Left renal cortex interstitium (tissue), 4 donors: Measurements from ENCODE around the gene ERFL. TPM values are rescaled to one million over a fixed set of nuclear protein-coding genes. Genes with fewer than 3 reads are reported as not detected.
"Not testable (repeated sequence)": the region's sequence is repeated elsewhere in the genome, so short reads cannot be mapped to it uniquely, and the experiment has no call there.

Experiments used
- DNase-seq, 4 donors: peaks; one replicate each; pipeline ENCODE4 v3.0.0-alpha.2; 2013; ENCODE audit warnings: low read depth in 4 of 4, low spot score in 2 of 4, missing footprints in 1 of 4
- polyA plus RNA-seq, 4 donors: library from polyadenylated mRNA; unstranded; fragments of 120-200 nt; gene quantifications; one replicate each; pipeline ENCODE4 v1.2.1, GENCODE V29; 2013; ENCODE audit not compliant: insufficient read length in 4 of 4

The ERFL gene
- polyA plus RNA-seq, 4 donors = 0.07 to 0.25 (median 0.24) TPM; not detected in 1

DNA sequence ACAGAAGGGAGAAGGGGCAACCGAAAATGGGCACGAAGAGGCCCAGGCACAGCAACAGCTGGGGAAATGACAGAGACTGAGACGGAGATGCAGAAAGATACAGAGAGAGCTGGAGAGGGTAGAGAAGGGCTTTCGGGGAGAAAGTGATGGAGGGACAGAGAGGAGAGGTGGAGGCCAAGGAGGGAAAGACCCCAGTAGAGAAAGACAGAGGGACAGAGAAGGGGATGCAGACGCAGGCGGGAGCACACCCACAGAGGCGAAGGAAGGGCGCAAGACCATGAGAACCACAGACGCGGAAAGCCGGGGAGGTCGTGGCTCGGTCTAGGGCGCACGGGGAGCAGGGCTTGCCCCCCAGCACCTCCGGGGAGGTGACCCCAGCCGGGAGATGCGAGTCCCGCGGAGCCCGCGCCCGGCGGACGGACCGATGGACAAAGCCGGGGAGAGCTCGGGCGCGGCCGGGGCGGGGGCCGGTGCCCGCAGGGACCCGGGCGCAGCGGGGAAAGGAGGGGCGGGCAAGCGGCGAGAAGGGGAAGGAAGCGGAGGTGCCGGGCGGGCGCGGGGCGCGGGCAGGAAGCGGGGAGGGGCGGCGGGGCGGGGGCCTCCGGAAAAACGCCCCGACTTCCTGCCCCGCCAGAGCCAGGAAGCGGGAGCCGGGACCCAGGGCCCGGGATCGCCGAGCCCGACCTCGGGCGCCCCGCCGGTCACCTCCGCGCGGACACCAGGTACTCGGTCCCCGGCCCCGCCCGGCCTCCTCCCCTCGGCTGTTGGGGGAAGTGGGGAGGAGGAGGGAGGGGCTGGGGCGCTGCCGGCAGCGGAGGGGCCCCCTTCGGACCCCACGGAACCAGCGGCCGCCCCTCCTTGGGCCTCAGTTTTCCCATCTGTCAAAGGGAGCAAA is 45.4 kb downstream of the ERFL start, which contains the start of gene ARHGEF1:
TSS of gene ARHGEF1 (plus strand) at position 617 of the 895 bp plus-strand sequence. CDS start 4,899 bp downstream, outside the sequence.
- no peak for DNase-seq

DNA sequence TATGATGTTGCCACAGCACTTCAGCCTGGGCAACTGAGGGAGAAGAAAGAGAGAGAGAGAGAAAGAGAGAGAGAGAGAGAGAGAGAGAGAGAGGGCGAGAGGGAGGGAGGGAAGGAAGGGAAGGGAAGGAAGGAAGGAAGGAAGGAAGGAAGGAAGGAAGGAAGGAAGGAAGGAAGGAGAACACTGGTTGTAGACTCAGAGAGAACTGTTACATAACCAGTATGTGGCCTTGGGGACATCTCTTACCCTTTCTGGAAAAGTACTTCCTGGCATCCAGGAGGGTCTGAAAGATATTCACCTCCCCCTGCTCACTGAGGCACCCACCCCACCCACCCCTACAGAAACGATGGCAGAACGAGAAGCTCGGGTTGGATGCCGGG is 47.9 kb downstream of the ERFL start:
- no peak for DNase-seq

DNA sequence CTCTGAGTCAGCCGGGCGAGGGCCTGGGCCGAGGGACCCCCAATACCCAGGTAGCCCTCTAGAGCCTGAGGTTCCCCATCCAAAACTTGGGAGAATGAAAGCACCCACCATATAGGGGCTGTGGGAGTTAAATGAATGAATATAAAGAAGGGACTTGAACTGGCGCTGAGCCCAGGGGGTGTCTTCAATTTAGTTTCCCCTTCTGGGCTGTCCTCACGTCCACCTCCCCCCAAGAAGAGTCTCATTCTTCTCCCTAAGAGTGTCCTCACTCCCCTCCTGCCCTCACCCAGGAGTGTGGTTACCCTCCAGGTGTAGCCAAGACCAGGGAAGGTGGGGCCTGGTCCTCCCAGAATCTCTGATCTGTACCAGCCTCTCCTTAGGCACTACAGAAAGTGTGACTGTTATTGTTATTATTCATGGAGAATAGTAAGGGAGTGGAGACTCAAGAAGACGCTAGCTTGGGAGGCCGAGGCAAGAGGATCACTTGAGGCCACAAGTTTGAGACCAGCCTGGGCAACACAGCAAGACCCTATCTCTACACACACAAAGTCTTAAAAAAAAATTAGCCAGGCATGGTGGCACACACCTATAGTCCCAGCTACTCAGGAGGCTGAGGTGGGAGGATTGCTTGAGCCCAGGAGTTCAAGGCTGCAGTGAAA is 48.5 kb downstream of the ERFL start:
- DNase-seq = no peak

DNA sequence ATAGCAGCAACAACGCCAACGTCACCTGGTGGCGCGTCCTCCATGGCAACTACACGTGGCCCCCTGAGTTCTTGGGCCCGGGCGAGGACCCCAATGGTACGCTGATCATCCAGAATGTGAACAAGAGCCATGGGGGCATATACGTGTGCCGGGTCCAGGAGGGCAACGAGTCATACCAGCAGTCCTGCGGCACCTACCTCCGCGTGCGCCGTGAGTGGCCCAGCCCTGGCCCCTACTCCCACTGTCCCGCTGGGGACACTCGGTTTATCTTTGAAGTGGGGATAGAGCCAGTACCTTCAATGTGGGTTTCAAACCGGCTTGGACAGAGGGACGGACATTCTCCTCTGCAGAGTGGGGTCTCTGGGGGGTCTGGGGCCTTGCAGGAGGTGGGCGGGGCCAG is 49.2 kb downstream of the ERFL start:
- no peak for DNase-seq

DNA sequence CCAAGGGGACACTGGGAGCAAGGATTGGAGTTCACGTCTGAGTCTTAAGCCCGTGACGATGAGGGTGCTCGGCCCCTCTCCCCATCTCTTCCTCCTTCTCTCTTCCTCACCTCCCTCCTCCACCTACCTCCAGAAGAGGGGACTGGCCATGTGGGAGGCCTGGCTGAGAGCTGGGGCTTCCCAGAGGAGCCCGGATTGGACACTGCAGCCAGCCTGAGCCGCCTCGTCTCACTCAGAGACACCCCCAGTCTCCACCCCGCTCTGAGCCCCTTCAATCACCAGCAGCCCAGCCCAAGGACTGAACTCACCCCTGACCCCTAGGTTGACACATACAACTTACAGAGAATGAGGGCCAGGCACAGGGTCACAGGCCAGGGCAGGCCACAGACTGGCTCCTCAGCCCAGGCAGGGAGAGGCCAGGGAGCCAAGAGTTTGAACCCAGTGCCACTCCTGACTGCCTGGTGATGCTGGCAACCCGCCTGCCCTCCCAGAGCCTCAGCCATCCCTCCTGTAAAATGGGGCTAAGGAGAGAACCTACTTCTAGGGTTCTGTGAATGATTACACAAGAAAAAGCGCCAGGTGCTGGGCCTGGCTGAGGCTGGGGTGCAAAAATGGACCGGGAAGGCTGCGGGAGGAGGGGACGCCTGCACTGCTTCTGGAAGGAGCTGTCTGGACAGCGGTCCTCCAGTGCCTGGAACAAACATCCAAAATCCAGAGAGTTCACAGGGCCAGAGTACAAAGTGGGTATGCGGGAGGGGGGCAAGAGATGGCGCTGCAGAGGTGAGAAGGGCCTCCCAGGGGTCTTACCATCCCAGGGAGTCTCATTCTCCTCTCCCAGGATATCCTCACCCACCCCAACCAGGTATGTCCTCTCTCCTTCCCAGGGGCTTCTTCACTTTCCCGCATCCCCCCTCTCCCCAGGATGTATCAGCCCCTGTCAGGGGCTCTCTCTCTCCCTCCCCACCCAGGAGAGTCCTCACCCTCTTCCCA is 50.0 kb downstream of the ERFL start:
- DNase-seq = no peak

DNA sequence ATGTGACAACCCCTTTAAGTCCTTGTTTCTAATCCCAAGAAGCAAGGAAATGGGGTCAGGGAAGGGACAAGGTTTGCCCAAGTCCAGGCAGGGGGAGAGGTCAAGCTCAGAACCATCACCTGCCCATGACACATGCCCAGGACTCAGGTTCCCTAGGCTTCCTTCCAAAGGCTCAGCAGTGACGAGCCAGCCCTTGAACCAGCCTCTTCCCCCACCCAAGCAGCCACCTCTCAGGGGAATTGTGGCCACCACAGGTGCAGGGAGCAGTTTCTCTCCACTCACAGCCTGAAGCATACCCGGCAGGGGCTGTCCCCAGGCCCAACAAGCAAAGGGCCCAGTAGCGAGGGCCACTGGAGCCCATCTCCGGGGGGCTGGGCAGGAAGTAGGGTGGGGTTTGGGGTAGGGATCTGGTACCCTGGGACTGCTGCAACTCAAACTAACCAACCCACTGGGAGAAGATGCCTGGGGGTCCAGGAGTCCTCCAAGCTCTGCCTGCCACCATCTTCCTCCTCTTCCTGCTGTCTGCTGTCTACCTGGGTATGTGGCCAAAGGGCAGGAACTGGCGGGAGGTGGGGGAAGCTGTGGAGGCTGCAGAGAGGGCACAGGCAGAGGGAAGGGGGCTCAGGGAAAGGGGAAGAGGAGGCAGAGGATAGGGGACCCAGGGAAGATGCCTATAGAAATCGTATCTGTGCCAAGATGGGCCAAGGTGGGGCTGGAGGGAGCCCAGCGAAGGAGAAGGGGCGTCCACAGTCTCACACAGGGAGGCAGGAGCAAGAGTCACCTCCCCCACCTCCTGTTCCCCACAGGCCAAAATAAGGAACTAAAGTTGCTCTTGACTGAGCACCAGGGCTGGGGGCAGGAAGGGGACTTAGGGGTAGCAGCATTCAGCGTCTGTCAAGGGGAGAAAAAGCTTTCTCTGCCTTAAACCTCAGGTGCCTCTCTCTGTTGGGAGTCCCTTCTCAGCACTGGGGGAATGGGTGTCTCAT is 51.1 kb downstream of the ERFL start, which contains the start of gene CD79A:
TSS of gene CD79A (plus strand) at position 433 of the 986 bp plus-strand sequence. CDS start at position 459, 26 bp downstream.
- no peak for DNase-seq

DNA sequence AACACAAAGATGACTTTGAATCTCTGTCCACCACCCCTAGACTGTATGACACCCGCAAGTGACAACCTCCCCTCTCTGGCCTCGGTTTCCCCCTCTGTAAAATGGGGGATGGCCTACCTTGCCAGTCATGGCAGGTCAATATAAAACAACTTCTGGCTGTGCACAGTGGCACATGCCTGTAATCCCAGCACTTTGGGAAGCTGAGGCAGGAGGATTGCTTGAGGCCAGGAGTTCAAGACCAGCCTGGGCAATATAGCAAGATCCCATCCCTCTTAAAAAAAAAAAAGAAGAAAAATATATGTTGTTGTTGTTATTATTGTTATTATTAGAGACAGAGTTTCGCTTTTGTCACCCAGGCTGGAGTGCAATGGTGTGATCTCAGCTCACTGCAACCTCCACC is 52.3 kb downstream of the ERFL start:
- not testable (repeated sequence) for DNase-seq

DNA sequence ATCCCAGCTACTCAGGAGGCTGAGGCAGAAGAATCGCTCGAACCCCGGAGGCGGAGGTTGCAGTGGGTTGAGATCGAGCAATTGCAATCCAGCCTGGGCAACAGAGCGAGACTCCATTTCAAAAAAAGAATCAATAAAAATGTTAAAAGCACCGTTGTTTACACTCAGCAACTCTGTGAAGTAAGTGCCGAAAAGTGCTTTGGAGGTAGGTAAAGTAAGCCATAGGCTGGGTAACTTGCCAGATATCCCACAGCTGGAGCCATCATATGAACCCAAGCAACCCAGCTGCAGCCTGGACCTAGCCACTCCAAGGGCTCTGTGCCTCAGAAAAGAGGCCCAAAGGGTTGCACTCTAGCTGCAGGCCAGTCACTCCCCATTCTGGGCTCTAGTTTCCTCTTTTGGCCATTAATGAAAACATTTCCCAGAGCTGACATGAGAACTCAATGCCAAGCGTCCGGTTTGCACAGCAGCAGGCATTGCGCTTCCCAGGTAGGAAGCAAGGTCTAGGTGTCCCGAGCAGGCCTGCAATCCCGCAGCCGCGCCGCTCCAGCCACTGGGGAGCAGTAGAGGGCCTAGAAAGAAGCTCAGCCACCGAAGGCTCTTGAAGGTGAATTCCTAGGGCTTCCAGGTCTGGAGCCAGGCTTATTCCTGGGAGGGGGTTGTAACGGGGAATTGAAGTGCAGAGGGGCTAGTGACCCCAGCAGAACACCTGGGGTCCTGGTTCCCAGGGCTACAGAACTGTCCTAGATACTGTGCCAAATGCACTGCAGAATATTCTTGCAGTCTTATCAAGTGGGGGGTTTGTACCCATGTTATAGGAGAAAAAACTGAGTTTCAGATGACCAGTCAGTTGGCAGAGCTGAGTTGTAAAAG is 55.2 kb downstream of the ERFL start:
- DNase-seq = no peak

DNA sequence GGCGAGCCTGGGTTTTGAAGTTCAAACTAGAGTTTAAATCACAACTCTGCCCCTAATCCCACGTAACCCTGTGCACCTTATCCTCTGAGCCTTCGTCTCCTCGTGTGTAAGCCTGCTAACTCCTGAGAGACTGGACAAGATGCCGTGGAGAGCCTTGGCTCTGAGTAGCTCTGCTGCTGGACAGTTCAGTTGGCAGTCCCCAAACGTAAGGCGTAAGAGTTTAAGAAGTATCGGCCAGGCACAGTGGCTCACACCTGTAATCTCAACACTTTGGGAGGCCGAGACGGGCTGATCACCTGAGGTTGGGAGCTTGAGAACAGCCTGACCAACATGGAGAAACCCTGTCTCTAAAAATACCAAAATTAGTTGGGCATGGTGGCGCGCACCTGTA is 55.9 kb downstream of the ERFL start:
- no peak for DNase-seq

DNA sequence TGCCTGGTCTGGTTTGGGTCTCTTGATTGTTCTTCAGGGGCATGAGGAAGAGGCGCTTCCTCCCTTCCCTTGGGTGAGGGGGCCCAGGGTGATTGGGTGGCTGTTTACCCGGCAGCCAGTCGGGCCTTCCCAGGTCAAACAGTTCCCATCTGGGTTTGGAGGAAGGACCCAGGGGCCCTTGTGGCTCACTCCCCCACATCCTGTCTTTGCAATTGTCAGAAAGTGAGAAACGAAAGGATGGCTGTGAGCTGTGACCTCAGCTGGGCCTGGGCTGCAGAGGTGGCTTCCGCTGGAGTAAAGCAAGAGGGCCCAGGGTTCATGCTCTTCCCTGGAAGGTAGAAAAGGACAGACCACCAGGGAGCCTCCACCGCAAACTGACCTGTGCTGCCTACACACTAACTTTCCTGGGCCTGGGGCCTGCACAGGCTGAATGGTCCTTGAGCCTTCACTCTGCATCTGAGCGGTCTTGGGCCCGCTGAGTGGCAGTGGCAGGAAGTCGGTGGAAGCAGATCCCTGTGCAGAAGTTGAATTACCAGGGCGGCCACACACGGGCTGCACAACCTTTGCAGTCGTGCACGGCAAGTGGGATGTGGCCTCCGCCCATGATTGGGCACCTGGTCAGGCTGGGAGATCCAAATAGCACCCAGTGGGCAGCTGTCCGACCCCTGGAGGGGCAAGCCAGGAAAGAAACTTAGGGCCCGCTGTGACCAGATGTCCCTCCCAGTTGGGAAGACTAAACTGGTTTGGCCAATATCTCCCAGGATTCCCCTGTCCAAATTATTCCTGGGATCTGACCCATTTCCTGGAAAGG is 56.5 kb downstream of the ERFL start:
- DNase-seq = no peak

DNA sequence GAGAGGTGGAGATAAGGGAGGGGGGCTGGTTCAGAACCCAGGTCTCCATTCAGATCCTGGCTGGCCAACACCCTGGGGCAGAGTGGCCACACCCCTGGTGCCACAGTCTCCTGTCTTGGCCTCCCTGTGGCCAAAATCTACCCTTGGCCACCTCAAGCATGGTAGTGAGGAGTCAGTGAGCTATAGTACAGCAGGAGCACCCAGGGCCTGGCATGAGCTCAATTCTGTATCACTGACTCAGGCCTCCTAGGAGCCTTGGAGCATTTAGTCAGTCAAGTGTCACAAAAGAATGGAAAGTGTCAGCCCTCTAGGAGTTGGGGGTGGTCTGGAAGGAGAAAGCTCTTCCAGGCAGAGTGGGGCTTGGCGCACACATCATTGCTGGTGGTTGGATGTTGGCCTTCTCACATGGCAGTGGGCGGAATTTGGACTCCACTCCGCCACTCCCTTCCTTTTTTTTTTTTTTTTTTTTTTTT is 57.8 kb downstream of the ERFL start:
- no peak for DNase-seq

DNA sequence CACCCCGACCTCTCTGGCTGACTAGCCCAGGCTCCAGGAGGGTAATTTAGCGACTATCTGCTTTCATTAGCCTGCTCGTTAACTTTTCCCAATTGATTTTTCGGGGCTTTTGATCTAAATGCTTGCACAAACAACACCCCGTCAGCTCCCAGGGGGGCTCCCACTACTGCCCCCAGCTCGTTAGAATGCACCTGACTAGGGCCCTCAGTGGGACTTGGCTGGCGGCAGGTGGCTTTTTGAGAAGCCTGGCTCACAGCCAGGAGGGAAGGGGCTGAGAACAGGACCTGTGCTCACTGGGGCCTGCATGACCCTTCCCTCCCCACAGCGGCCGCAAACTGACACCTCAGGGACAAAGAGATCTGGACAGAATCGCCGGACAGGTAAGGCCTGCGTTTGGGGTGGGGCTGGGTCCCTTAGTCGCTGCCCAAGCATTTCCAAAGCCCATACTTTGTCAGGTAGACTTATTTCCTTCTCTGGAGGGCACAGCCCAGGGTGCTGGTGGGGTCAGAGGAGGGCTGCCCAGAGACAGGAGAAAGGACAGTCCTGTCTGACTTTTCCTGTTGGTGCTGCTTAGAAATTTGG is 58.8 kb downstream of the ERFL start:
- no peak for DNase-seq

DNA sequence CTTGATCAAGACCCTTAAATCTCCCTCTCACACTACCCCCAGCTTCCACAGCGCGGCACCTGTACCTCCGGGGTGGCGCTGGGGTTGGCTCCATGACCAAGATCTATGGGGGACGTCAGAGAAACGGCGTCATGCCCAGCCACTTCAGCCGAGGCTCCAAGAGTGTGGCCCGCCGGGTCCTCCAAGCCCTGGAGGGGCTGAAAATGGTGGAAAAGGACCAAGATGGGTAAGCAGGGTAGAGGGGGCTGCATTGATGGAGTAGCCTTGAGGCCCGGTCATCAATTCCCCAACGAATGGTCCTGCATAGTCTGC is 59.3 kb downstream of the ERFL start:
- DNase-seq = no peak

DNA sequence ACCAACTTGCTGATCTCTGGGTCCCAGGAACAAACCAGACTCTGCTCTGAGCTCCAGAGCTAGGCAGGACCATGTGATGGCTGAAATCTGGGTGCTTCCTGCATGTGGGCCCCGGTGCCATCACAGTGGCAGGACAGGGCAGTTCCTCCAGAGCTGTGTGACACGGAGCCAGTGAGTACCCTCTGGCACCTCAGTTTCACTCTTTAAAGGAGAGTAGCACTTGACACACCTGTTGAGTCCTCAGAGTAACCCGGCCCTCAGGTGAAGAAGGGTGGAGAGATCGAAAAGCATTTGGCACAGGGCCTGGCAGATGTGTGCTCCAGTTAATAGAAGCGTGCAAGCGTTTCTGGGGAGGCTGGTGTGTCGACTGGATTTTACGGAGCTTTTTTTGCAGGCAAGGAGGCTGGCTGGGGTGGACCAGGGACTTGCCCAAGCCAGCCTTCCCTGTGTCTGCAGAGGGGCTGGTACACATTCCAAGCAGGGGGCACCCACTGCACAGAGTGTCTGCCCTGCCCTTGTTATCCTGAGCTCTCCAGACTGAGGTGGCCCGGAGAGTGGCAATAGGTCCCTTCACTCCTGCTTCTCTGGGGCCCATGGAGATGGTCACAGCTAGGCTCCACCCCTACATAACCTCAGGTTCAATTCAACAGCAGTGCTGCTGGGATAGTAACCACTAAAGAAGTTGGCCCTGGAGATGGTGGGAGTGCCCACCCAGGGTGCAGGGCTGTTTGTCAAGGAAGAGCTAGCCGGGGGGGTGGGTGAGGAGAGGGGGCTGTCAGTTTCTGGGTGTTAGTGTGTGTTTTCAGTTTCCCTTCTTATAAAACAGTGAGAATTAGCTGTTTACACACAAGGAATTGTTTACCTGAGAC is 59.9 kb downstream of the ERFL start:
- DNase-seq = no peak

DNA sequence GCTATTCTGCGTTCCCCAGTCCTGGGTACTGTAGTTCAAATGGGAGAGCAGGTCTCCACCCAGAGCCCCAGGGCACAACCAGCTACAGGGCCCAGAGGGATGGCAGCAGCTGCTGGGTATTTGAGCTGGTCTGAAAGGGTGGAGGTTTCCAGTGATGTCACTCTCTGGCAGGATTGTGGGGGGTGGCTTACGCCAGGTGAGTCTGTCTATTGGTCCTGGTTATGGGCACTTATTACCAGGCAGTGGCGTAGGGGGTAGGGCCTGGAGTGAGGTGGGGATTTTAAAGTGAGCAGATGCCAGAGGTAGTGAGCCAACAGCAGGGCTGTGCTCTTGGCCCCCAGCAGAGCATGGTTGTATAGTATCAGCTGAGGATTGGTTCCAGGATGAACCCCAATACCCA is 62.0 kb downstream of the ERFL start:
- no peak for DNase-seq

DNA sequence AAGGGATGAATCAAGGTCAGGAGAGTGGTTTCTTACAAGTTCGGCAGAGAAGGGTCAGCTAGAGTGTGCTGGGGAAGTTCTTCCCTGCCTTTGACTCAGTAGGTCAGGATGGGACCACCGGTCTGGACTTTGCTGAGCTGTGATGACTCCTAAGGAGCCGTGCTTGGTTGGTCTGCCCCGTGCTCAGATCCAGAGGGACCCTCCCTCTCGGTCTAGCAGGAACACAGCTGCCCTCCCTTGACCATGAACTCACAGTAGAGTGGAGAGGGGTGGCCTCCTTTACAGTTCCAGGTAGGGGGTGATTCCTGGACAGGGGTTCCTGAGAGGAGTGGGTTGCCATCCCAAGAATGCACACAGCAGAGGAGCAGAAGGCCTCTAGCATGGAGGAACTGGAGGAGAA is 63.9 kb downstream of the ERFL start:
- no peak for DNase-seq
